Testis (tissue), 3 donors: Measurements from ENCODE around the gene GNGT1. TPM values are rescaled to one million over a fixed set of nuclear protein-coding genes. Genes with fewer than 3 reads are reported as not detected.

ENCODE experiments used
- DNase-seq: peaks from one replicate; pipeline ENCODE4 v3.0.0-alpha.2; 2019
- H3K27ac ChIP-seq, 2 donors: fragments of 200-600 bp; sonication (generic); one replicate each; pipeline ENCODE4 v1.5.1; 2019
- H3K27me3 ChIP-seq: fragments of 200-600 bp; sonication (generic); one replicate; pipeline ENCODE4 v1.5.1; 2019
- H3K36me3 ChIP-seq: fragments of 200-600 bp; sonication (generic); one replicate; pipeline ENCODE4 v1.5.1; 2017; ENCODE audit warnings: low read depth; ENCODE audit errors: missing control alignments
- H3K4me1 ChIP-seq: fragments of 200-600 bp; sonication (generic); one replicate; pipeline ENCODE4 v1.5.1; 2019
- H3K4me3 ChIP-seq, 2 donors: fragments of 200-600 bp; sonication (generic); one replicate each; pipeline ENCODE4 v1.5.1; 2017 to 2019
- H3K9me3 ChIP-seq: fragments of 200-600 bp; sonication (generic); one replicate; pipeline ENCODE4 v1.5.1; 2017
- CTCF ChIP-seq, 3 experiments: fragments of 450-650 bp in 2 of 3; fragments of 200-600 bp in 1 of 3; sonication (generic) in 1 of 3; IDR thresholded peaks; one replicate each; pipeline ENCODE4 v1.5.1; 2016 to 2019; ENCODE audit warnings: antibody characterized with exemption in 3 of 3, mild to moderate bottlenecking in 2 of 3, moderate library complexity in 1 of 3
- POLR2A ChIP-seq: fragments of 450-650 bp; IDR thresholded peaks from one replicate; pipeline ENCODE4 v1.6.1; 2017; ENCODE audit warnings: antibody characterized with exemption, mild to moderate bottlenecking, moderate library complexity
- WGBS, 2 donors: methylation state at CpG; one replicate each; pipeline ENCODE4 v1.1.5; 2018; 5-methylcytosine and 5-hydroxymethylcytosine counted together
- intact Hi-C: fragments of 100-400 bp; cut with DNase I; formaldehyde crosslinking; loops from one replicate; pipeline ENCODE4 v1.15.1; 2023; ENCODE audit warnings: low total_unique reads
- polyA plus RNA-seq: library from polyadenylated mRNA; stranded (reverse); fragments of 350-450 nt; fragmentation: Illumina TruSeq; extraction: RNeasy Lipid Tissue Mini Kit (QIAGEN cat#74804); gene quantifications from one replicate; pipeline ENCODE4 v1.2.3, GENCODE V29; 2014; ENCODE audit warnings: low read depth, low replicate concordance; ENCODE audit not compliant: insufficient read depth
- total RNA-seq, 2 donors: library from RNA; depleted of rRNA; stranded (reverse); fragments of >200 nt; gene quantifications; one replicate each; pipeline ENCODE4 v1.2.3, GENCODE V29; 2016

The GNGT1 gene
- total and polyA plus RNA-seq, 3 donors from 2014 or later: not detected

GRCh38 chr7:93926800-93927199, 20.4 kb downstream of the GNGT1 start:
- no peaks in the 10 kb centered on the region for H3K9me3 ChIP-seq
- no peak overlapping the region for H3K27ac ChIP-seq
- intact Hi-C loops: no loop called here
- H3K4me3 ChIP-seq: no peak overlapping the region
- H3K36me3 ChIP-seq: no peaks in the 10 kb centered on the region
- no peak for TF ChIP-seq POLR2A
- no peak for TF ChIP-seq CTCF (IDR thresholded peaks at IDR 0.05)
- no peaks in the 10 kb centered on the region for H3K27me3 ChIP-seq
- 85 to 91% methylated on average over 1 of the region's 1 CpG for WGBS, 2 donors
- no peaks in the 10 kb centered on the region for H3K4me1 ChIP-seq
- DNase-seq: no peak

GRCh38 chr7:93927585-93927984, 21.2 kb downstream of the GNGT1 start:
- H3K4me1 ChIP-seq: no peaks in the 10 kb centered on the region
- WGBS, 2 donors: 80 to 90% methylated on average over 3 of the region's 3 CpGs
- intact Hi-C loops: no loop called here
- H3K4me3 ChIP-seq: no peak overlapping the region
- no peaks in the 10 kb centered on the region for H3K27me3 ChIP-seq
- no peaks in the 10 kb centered on the region for H3K9me3 ChIP-seq
- TF ChIP-seq CTCF (IDR thresholded peaks at IDR 0.05) (no peak), POLR2A (no peak)
- no peak overlapping the region for H3K27ac ChIP-seq
- DNase-seq: no peak
- H3K36me3 ChIP-seq: no peaks in the 10 kb centered on the region

- Histone ChIP-seq H3K36me3 (no peaks in the 10 kb centered on the region), H3K27ac (no peak overlapping the region), H3K4me3 (no peak overlapping the region), H3K27me3 (no peaks in the 10 kb centered on the region), H3K9me3 (no peaks in the 10 kb centered on the region), H3K4me1 (no peaks in the 10 kb centered on the region)
- 70 to 84% methylated on average over 3 of the region's 3 CpGs for WGBS, 2 donors
- DNase-seq: no peak
- intact Hi-C loops: no loop called here
- no peak for TF ChIP-seq CTCF (IDR thresholded peaks at IDR 0.05)
- no peak for TF ChIP-seq POLR2A
Observed at GRCh38 chr7:93931655-93932054, 25.3 kb downstream of the GNGT1 start.

- Histone ChIP-seq H3K4me3 (no peak overlapping the region), H3K27me3 (no peaks in the 10 kb centered on the region), H3K9me3 (no peaks in the 10 kb centered on the region), H3K27ac (no peak overlapping the region), H3K36me3 (no peaks in the 10 kb centered on the region), H3K4me1 (no peaks in the 10 kb centered on the region)
- TF ChIP-seq POLR2A: no peak
- no peak for TF ChIP-seq CTCF (IDR thresholded peaks at IDR 0.05)
- 87 to 94% methylated on average over 3 of the region's 3 CpGs for WGBS, 2 donors
- DNase-seq: no peak
- intact Hi-C loops: no loop called here
Observed at GRCh38 chr7:93933156-93933555, 26.8 kb downstream of the GNGT1 start.

- 75 to 82% methylated on average over 2 of the region's 2 CpGs for WGBS, 2 donors
- Histone ChIP-seq H3K4me1 (no peaks in the 10 kb centered on the region), H3K9me3 (no peaks in the 10 kb centered on the region), H3K36me3 (no peaks in the 10 kb centered on the region), H3K27me3 (no peaks in the 10 kb centered on the region), H3K27ac (no peak overlapping the region), H3K4me3 (no peak overlapping the region)
- intact Hi-C loops: no loop called here
- no peak for TF ChIP-seq CTCF (IDR thresholded peaks at IDR 0.05)
- no peak for TF ChIP-seq POLR2A
- no peak for DNase-seq
Observed at GRCh38 chr7:93935102-93935501, 28.7 kb downstream of the GNGT1 start.
